Trophoblast cell (in vitro differentiated cells and primary cell): ENCODE measurements around the gene SCAMP2.

Experiments
- DNase-seq, 2 donors: peaks; one replicate each; pipeline ENCODE4 v3.0.0-alpha.2; 2016
- H2AFZ ChIP-seq: 2 replicates; pipeline ENCODE4 v1.6.1; 2013; ENCODE audit warnings: low read length, moderate library complexity, mild to moderate bottlenecking; ENCODE audit not compliant: insufficient read depth, poor library complexity
- H2AK5ac ChIP-seq: 2 replicates; pipeline ENCODE4 v1.6.1; 2013; ENCODE audit warnings: mild to moderate bottlenecking, low read length
- H2BK120ac ChIP-seq: 2 replicates; pipeline ENCODE4 v1.6.1; 2013; ENCODE audit warnings: low read length, mild to moderate bottlenecking, moderate library complexity; ENCODE audit not compliant: insufficient read depth, poor library complexity
- H2BK12ac ChIP-seq: 2 replicates; pipeline ENCODE4 v1.6.1; 2013; ENCODE audit warnings: mild to moderate bottlenecking, low read length, moderate library complexity
- H2BK5ac ChIP-seq: 2 replicates; pipeline ENCODE4 v1.6.1; 2013; ENCODE audit warnings: low read length, low read depth, moderate library complexity, mild to moderate bottlenecking; ENCODE audit not compliant: poor library complexity
- H3K14ac ChIP-seq: 2 replicates; pipeline ENCODE4 v1.6.1; 2013; ENCODE audit warnings: mild to moderate bottlenecking, low read length
- H3K18ac ChIP-seq: 2 replicates; pipeline ENCODE4 v1.6.1; 2013; ENCODE audit warnings: mild to moderate bottlenecking, low read length
- H3K23ac ChIP-seq: 2 replicates; pipeline ENCODE4 v1.6.1; 2013; ENCODE audit warnings: low read length
- H3K27ac ChIP-seq: 2 replicates; pipeline ENCODE4 v1.5.1; 2013; ENCODE audit warnings: low read depth, mild to moderate bottlenecking, inconsistent platforms, low read length, moderate library complexity
- H3K27me3 ChIP-seq: 2 replicates; pipeline ENCODE4 v1.6.1; 2013; ENCODE audit warnings: inconsistent platforms, mild to moderate bottlenecking, low read length, moderate library complexity; ENCODE audit not compliant: insufficient read depth
- H3K36me3 ChIP-seq, 2 experiments: 1 replicate in 1 of 2; 2 replicates in 1 of 2; pipeline ENCODE4 v1.6.1; 2013; ENCODE audit warnings: low read length in 2 of 2, mild to moderate bottlenecking in 2 of 2, moderate library complexity in 1 of 2; ENCODE audit not compliant: insufficient read depth in 2 of 2, control insufficient read depth in 1 of 2
- H3K4ac ChIP-seq: 2 replicates; pipeline ENCODE4 v1.6.1; 2013; ENCODE audit warnings: low read depth, mild to moderate bottlenecking, low read length, moderate library complexity
- H3K4me1 ChIP-seq, 2 experiments: 1 replicate in 1 of 2; 2 replicates in 1 of 2; pipeline ENCODE4 v1.6.1; 2013; ENCODE audit warnings: low read length in 2 of 2, mild to moderate bottlenecking in 2 of 2, moderate library complexity in 1 of 2; ENCODE audit not compliant: insufficient read depth in 2 of 2, control insufficient read depth in 1 of 2
- H3K4me2 ChIP-seq: 2 replicates; pipeline ENCODE4 v1.6.1; 2013; ENCODE audit warnings: inconsistent platforms, mild to moderate bottlenecking, low read length, moderate library complexity
- H3K4me3 ChIP-seq: 2 replicates; pipeline ENCODE4 v1.5.1; 2013; ENCODE audit warnings: mild to moderate bottlenecking, low read depth, low read length, inconsistent platforms
- H3K79me1 ChIP-seq: one replicate; pipeline ENCODE4 v1.6.1; 2013; ENCODE audit warnings: low read length
- H3K79me2 ChIP-seq: 2 replicates; pipeline ENCODE4 v1.6.1; 2013; ENCODE audit warnings: low read length, mild to moderate bottlenecking; ENCODE audit not compliant: control insufficient read depth, insufficient read depth, poor library complexity
- H3K9ac ChIP-seq: 2 replicates; pipeline ENCODE4 v1.6.1; 2013; ENCODE audit warnings: mild to moderate bottlenecking, low read length
- H3K9me3 ChIP-seq: 2 replicates; pipeline ENCODE4 v1.6.1; 2013; ENCODE audit warnings: low read depth, mild to moderate bottlenecking, control low read depth, inconsistent platforms, low read length; ENCODE audit not compliant: insufficient read depth
- H4K12ac ChIP-seq: 2 replicates; pipeline ENCODE4 v1.6.1; 2013; ENCODE audit warnings: low read depth, mild to moderate bottlenecking, low read length, moderate library complexity
- H4K8ac ChIP-seq: 2 replicates; pipeline ENCODE4 v1.6.1; 2013; ENCODE audit warnings: low read depth, mild to moderate bottlenecking, low read length, moderate library complexity
- H4K91ac ChIP-seq: one replicate; pipeline ENCODE4 v1.6.1; 2013; ENCODE audit warnings: low read depth, mild to moderate bottlenecking, low read length, moderate library complexity
- WGBS: extraction: QIAGEN DNeasy Blood & Tissue Kit; methylation state at CpG from one replicate; pipeline ENCODE4 v1.1.7; 2013; ENCODE audit warnings: missing lambda C conversion rate; ENCODE audit not compliant: insufficient read length, insufficient coverage; ENCODE audit errors: extremely low coverage; 5-methylcytosine and 5-hydroxymethylcytosine counted together

SCAMP2 gene

GRCh38 chr15:74841891-74842373 is 31.2 kb downstream of the SCAMP2 start:
- Histone ChIP-seq H3K36me3 (peaks cover 9 to 16% of the 10 kb centered on the region in 2 experiments), H3K9me3 (no peaks in the 10 kb centered on the region), H3K4ac (no peak overlapping the region), H3K4me3 (no peak overlapping the region), H2BK12ac (no peak overlapping the region), H3K14ac (no peak overlapping the region), H2AK5ac (no peak overlapping the region), H3K79me2 (peaks cover 3% of the 10 kb centered on the region), H3K79me1 (peaks cover 6% of the 10 kb centered on the region), H4K91ac (no peak overlapping the region), H3K4me1 (peaks cover 11 to 12% of the 10 kb centered on the region in 2 experiments), H2BK120ac (no peak overlapping the region), H3K23ac (no peak overlapping the region), H4K12ac (no peak overlapping the region), H3K27ac (peak overlapping the region; percentile 5), H3K27me3 (no peaks in the 10 kb centered on the region), H3K9ac (no peak overlapping the region), H4K8ac (peak overlapping the region; percentile 26), H3K18ac (no peak overlapping the region), H2BK5ac (no peak overlapping the region), H3K4me2 (peak overlapping the region; percentile 95), H2AFZ (no peak overlapping the region)
- no peak for DNase-seq
- no CpG with 5 or more reads among the region's 14 CpGs for WGBS

- Histone ChIP-seq H3K4ac (no peak overlapping the region), H3K79me2 (peaks cover 3% of the 10 kb centered on the region), H3K23ac (no peak overlapping the region), H3K4me3 (no peak overlapping the region), H4K12ac (no peak overlapping the region), H3K27ac (no peak overlapping the region), H3K79me1 (peaks cover 6% of the 10 kb centered on the region), H3K18ac (no peak overlapping the region), H2AFZ (no peak overlapping the region), H2AK5ac (no peak overlapping the region), H2BK120ac (no peak overlapping the region), H4K91ac (no peak overlapping the region), H2BK12ac (no peak overlapping the region), H2BK5ac (no peak overlapping the region), H3K9me3 (no peaks in the 10 kb centered on the region), H3K36me3 (peaks cover 9 to 14% of the 10 kb centered on the region in 2 experiments), H3K4me2 (no peak overlapping the region), H3K14ac (no peak overlapping the region), H4K8ac (no peak overlapping the region), H3K9ac (no peak overlapping the region), H3K27me3 (no peaks in the 10 kb centered on the region), H3K4me1 (peaks cover 11 to 12% of the 10 kb centered on the region in 2 experiments)
- no peak for DNase-seq
- WGBS, result no CpG with 5 or more reads among the region's 9 CpGs
Observed at GRCh38 chr15:74840851-74841775, 32.1 kb downstream of the SCAMP2 start.

GRCh38 chr15:74839526-74840395 is 33.4 kb downstream of the SCAMP2 start:
- Histone ChIP-seq H3K9ac (no peak overlapping the region), H3K18ac (no peak overlapping the region), H4K12ac (no peak overlapping the region), H4K91ac (no peak overlapping the region), H3K4me2 (no peak overlapping the region), H3K27me3 (no peaks in the 10 kb centered on the region), H3K4ac (no peak overlapping the region), H3K9me3 (no peaks in the 10 kb centered on the region), H3K36me3 (peaks cover under 1 to 4% of the 10 kb centered on the region in 2 experiments), H3K79me1 (peaks cover 6% of the 10 kb centered on the region), H3K14ac (no peak overlapping the region), H4K8ac (no peak overlapping the region), H2AK5ac (no peak overlapping the region), H2AFZ (no peak overlapping the region), H2BK120ac (no peak overlapping the region), H3K79me2 (peaks cover 3% of the 10 kb centered on the region), H3K4me3 (no peak overlapping the region), H3K27ac (no peak overlapping the region), H3K4me1 (peaks cover 12 to 14% of the 10 kb centered on the region in 2 experiments), H2BK5ac (no peak overlapping the region), H3K23ac (no peak overlapping the region), H2BK12ac (no peak overlapping the region)
- DNase-seq, result no peak
- no CpG with 5 or more reads among the region's 31 CpGs for WGBS

- Histone ChIP-seq H4K91ac (no peak overlapping the region), H3K79me1 (peaks cover 6% of the 10 kb centered on the region), H3K4me2 (no peak overlapping the region), H3K27me3 (no peaks in the 10 kb centered on the region), H3K4me3 (no peak overlapping the region), H2BK5ac (no peak overlapping the region), H3K36me3 (peaks cover 0 to 3% of the 10 kb centered on the region in 2 experiments), H3K14ac (no peak overlapping the region), H3K27ac (no peak overlapping the region), H2AK5ac (no peak overlapping the region), H2BK120ac (no peak overlapping the region), H3K9me3 (no peaks in the 10 kb centered on the region), H3K23ac (no peak overlapping the region), H3K4ac (no peak overlapping the region), H2BK12ac (no peak overlapping the region), H3K79me2 (peaks cover 3% of the 10 kb centered on the region), H4K12ac (no peak overlapping the region), H3K18ac (no peak overlapping the region), H3K4me1 (peaks cover 10 to 12% of the 10 kb centered on the region in 2 experiments), H3K9ac (no peak overlapping the region), H2AFZ (no peak overlapping the region), H4K8ac (no peak overlapping the region)
- no peak for DNase-seq
- no CpG with 5 or more reads among the region's 11 CpGs for WGBS
Observed at GRCh38 chr15:74838746-74839525, 34.2 kb downstream of the SCAMP2 start.
